NT2/D1 (cell line): ENCODE results near the gene KLC1.

Experiments used
- DNase-seq: peaks from one replicate; pipeline ENCODE4 v3.0.0-alpha.2; 2011; ENCODE audit warnings: low read depth, low spot score
- H3K27me3 ChIP-seq: 2 replicates; pipeline ENCODE4 v1.6.0; 2011; ENCODE audit warnings: mild to moderate bottlenecking; ENCODE audit not compliant: insufficient read length, insufficient read depth
- H3K36me3 ChIP-seq: 2 replicates; pipeline ENCODE4 v1.6.1; 2011; ENCODE audit warnings: mild to moderate bottlenecking, low read length, mixed read lengths; ENCODE audit not compliant: insufficient read depth, insufficient read length
- H3K4me1 ChIP-seq: 2 replicates; pipeline ENCODE4 v1.5.1; 2011; ENCODE audit not compliant: insufficient read depth, insufficient read length
- H3K4me3 ChIP-seq: 2 replicates; pipeline ENCODE4 v1.5.1; 2011; ENCODE audit warnings: low read depth; ENCODE audit not compliant: insufficient read length
- H3K9ac ChIP-seq: 2 replicates; pipeline ENCODE4 v1.6.0; 2011; ENCODE audit warnings: low read depth; ENCODE audit not compliant: insufficient read length
- H3K9me3 ChIP-seq: 2 replicates; pipeline ENCODE4 v1.5.1; 2011; ENCODE audit warnings: mild to moderate bottlenecking, low read length; ENCODE audit not compliant: insufficient read depth
- SUZ12 ChIP-seq: IDR thresholded peaks from 2 replicates; pipeline ENCODE4 v1.6.1; 2011; ENCODE audit not compliant: insufficient read length, insufficient read depth; ENCODE audit errors: extremely low read depth
- YY1 ChIP-seq: IDR thresholded peaks from 2 replicates; pipeline ENCODE4 v1.6.1; 2011; ENCODE audit not compliant: insufficient read length, insufficient read depth
- ZNF274 ChIP-seq: IDR thresholded peaks from 2 replicates; pipeline ENCODE4 v1.6.1; 2011; ENCODE audit warnings: mild to moderate bottlenecking, low read depth, low read length

Gene KLC1

DNA sequence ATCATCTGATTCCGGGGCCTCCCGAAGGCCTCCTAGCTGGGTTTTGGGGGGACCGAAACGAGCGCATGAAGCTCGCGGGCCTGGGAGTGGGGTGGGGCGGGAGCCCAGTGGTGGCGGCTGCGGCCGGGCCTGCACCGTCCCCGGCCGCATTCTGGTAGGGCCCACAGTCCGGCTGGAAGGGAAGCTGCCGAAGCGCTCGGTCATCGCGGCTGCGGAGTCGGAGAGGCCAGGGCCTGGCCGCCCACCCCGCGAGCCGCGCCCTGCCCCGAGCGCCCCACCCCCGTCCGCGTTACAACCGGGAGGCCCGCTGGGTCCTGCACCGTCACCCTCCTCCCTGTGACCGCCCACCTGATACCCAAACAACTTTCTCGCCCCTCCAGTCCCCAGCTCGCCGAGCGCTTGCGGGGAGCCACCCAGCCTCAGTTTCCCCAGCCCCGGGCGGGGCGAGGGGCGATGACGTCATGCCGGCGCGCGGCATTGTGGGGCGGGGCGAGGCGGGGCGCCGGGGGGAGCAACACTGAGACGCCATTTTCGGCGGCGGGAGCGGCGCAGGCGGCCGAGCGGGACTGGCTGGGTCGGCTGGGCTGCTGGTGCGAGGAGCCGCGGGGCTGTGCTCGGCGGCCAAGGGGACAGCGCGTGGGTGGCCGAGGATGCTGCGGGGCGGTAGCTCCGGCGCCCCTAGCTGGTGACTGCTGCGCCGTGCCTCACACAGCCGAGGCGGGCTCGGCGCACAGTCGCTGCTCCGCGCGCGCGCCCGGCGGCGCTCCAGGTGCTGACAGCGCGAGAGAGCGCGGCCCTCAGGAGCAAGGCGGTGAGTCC lies at the start of gene KLC1:
Gene KLC1 (plus strand): TSS at position 528 of the 819 bp plus-strand sequence. CDS start 25,354 bp downstream, outside the sequence.
- H3K36me3 ChIP-seq, result peaks cover 12% of the 10 kb centered on the region
- peaks cover 16% of the 10 kb centered on the region for H3K4me1 ChIP-seq
- H3K9me3 ChIP-seq, result no peaks in the 10 kb centered on the region
- peak within 1 kb of the TSS; percentile 92 for H3K9ac ChIP-seq
- DNase-seq, result no peak
- no peaks in the 10 kb centered on the region for H3K27me3 ChIP-seq
- peak within 1 kb of the TSS; percentile 82 for H3K4me3 ChIP-seq
- peak; percentile 31 for TF ChIP-seq YY1
- no peak for TF ChIP-seq ZNF274
- no peak for TF ChIP-seq SUZ12

- Histone ChIP-seq H3K4me1 (no peaks in the 10 kb centered on the region), H3K9me3 (no peaks in the 10 kb centered on the region), H3K9ac (no peak overlapping the region), H3K4me3 (no peak overlapping the region), H3K36me3 (peaks cover 38% of the 10 kb centered on the region), H3K27me3 (no peaks in the 10 kb centered on the region)
- TF ChIP-seq ZNF274 (no peak), YY1 (no peak)
- no peak for DNase-seq
Measured at GRCh38 chr14:103581206-103581605, 47.8 kb upstream of the KLC1 start.

DNA sequence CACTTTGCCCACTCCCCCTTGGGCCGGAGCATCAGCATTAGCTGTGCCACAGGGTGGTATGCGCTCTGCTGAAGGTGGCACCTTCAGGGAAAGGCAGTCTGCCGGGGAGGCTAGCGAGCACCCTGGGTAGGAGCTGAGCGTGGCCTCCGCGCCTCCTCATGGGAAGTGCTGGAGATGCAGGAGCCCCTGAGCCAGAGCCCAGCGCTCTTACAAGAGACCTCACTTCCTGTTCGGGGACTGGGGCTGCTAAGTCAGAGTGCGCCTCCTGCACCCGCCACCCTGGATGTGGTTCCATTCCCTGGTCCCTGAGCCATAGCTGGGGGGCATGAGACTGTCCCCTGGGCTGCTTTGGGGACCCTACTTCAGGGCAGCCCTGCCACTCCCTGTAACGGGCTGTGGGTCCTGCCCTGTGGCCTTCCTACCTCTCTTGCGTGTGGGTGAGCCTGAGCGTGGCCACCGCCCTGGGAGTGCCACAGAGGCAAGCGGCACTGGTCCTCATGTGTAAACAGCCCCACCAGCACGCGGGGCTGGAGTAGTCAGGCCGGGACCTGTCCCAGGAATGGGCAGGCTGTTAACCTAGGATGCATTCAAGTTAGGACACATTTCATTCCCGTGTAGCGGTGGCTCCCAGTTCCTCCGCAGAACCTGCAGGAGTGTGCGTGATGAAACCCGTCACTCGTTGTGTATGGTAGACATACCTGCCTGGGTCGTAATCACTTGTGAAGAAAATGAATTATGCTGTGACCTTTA lies 46.9 kb upstream of the KLC1 start:
- Histone ChIP-seq H3K4me1 (no peaks in the 10 kb centered on the region), H3K4me3 (no peak overlapping the region), H3K9me3 (no peaks in the 10 kb centered on the region), H3K9ac (no peak overlapping the region), H3K27me3 (no peaks in the 10 kb centered on the region), H3K36me3 (peaks cover 33% of the 10 kb centered on the region)
- TF ChIP-seq SUZ12 (no peak), YY1 (no peak), ZNF274 (no peak)
- no peak for DNase-seq

- Histone ChIP-seq H3K27me3 (no peaks in the 10 kb centered on the region), H3K4me3 (no peak overlapping the region), H3K4me1 (no peaks in the 10 kb centered on the region), H3K36me3 (peaks cover 25% of the 10 kb centered on the region), H3K9ac (no peak overlapping the region), H3K9me3 (no peaks in the 10 kb centered on the region)
- no peak for TF ChIP-seq SUZ12
- no peak for TF ChIP-seq YY1
- TF ChIP-seq ZNF274, result no peak
- no peak for DNase-seq
Measured at GRCh38 chr14:103584326-103584915, 44.6 kb upstream of the KLC1 start.

- peaks cover 9% of the 10 kb centered on the region for H3K36me3 ChIP-seq
- no peaks in the 10 kb centered on the region for H3K27me3 ChIP-seq
- H3K9me3 ChIP-seq, result no peaks in the 10 kb centered on the region
- TF ChIP-seq SUZ12 (no peak), YY1 (no peak), ZNF274 (no peak)
- H3K4me1 ChIP-seq, result peaks cover 4% of the 10 kb centered on the region
- DNase-seq, result no peak
- H3K4me3 ChIP-seq, result no peak overlapping the region
- H3K9ac ChIP-seq, result no peak overlapping the region
Measured at GRCh38 chr14:103593577-103593976, 35.4 kb upstream of the KLC1 start.

- Histone ChIP-seq H3K4me1 (peaks cover 4% of the 10 kb centered on the region), H3K9ac (no peak overlapping the region), H3K36me3 (peaks cover 4% of the 10 kb centered on the region), H3K4me3 (no peak overlapping the region), H3K9me3 (no peaks in the 10 kb centered on the region), H3K27me3 (no peaks in the 10 kb centered on the region)
- TF ChIP-seq SUZ12 (no peak), ZNF274 (no peak), YY1 (no peak)
- peak; percentile 49 for DNase-seq
Measured at GRCh38 chr14:103594265-103594664, 34.7 kb upstream of the KLC1 start.
